ENCODE data around the gene ASAH2.

DNA sequence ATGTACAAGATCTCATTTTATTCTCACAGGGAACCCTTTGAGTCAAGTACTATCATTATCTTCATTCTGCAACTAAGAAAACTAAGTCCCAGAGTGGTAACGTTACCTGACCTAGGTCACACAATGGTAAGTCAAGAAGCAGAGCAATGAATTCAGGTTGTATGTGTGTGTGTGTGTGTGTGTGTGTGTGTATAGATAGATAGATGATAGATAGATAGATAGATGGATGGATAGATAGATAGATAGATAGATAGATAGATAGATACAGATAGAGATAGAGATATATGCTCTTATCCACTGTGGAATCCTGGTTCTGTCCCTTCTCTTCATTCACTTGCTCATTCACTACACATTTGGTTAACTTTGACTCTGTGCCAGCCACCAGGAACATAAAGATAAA is 29.8 kb downstream of the ASAH2 start:
- TF ChIP-seq CTCF (conservative IDR thresholded peaks at IDR 0.05 in 1 of 2, IDR thresholded peaks at IDR 0.05 in 1 of 2; ENCODE audit: extremely low read depth in 1 of 2, insufficient read depth in 1 of 2, low read depth in 1 of 2, low read length in 2 of 2) (no peak), EZH2 (IDR thresholded peaks at IDR 0.05; ENCODE audit: borderline replicate concordance, low read length) (no peak)

All from mammary epithelial cell (primary cell).